Fibroblast of mammary gland (primary cell): ENCODE measurements around the gene CTSO.
A peak's percentile ranks its signal among the peaks of the same experiment; 100 is the strongest.
"Not testable (repeated sequence)": the region's sequence is repeated elsewhere in the genome, so short reads cannot be mapped to it uniquely, and the experiment has no call there.

Source experiments
- DNase-seq: peaks from one replicate; pipeline ENCODE4 v3.0.0-alpha.2; 2010; ENCODE audit warnings: low read depth
- H3K4me3 ChIP-seq: 2 replicates; pipeline ENCODE4 v1.5.1; 2011; ENCODE audit warnings: low read depth, mild to moderate bottlenecking, low read length, moderate library complexity; ENCODE audit not compliant: control insufficient read depth
- TF ChIP-seq, protein P1 (sequence below): conservative IDR thresholded peaks from 2 replicates; pipeline ENCODE4 v1.5.1; 2011; ENCODE audit warnings: low read depth, low read length, inconsistent platforms; ENCODE audit not compliant: control insufficient read depth, insufficient read depth

CTSO gene

GRCh38 chr4:155946486-155946885, 7.2 kb downstream of the CTSO start:
- DNase-seq: no peak
- H3K4me3 ChIP-seq: no peak overlapping the region
- TF ChIP-seq, protein P1, sequence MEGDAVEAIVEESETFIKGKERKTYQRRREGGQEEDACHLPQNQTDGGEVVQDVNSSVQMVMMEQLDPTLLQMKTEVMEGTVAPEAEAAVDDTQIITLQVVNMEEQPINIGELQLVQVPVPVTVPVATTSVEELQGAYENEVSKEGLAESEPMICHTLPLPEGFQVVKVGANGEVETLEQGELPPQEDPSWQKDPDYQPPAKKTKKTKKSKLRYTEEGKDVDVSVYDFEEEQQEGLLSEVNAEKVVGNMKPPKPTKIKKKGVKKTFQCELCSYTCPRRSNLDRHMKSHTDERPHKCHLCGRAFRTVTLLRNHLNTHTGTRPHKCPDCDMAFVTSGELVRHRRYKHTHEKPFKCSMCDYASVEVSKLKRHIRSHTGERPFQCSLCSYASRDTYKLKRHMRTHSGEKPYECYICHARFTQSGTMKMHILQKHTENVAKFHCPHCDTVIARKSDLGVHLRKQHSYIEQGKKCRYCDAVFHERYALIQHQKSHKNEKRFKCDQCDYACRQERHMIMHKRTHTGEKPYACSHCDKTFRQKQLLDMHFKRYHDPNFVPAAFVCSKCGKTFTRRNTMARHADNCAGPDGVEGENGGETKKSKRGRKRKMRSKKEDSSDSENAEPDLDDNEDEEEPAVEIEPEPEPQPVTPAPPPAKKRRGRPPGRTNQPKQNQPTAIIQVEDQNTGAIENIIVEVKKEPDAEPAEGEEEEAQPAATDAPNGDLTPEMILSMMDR: no peak

DNA sequence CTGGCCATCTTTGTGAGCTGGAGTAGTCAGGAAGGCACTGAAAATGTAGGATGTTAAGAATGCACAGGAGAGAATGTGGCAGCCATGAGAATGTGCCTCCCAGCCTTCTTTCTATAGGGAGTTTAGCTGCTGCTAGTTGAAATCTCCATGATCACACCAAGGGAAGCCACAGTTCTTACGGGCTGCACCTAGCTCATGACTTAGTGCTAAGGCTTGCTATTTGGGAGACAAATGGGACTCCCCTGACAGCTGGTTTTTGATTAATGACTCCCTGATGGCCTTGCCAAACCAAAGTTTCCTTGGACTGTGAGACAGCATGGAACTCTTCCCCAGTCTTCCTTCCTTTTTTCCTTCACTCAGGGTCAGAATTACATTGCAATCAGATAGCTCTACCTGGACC, 9.2 kb downstream of the CTSO start:
- TF ChIP-seq, protein P1: no peak
- no peak overlapping the region for H3K4me3 ChIP-seq
- DNase-seq: peak; percentile 20

GRCh38 chr4:155943605-155944291, 9.9 kb downstream of the CTSO start:
- TF ChIP-seq, protein P1: no peak
- no peak overlapping the region for H3K4me3 ChIP-seq

DNA sequence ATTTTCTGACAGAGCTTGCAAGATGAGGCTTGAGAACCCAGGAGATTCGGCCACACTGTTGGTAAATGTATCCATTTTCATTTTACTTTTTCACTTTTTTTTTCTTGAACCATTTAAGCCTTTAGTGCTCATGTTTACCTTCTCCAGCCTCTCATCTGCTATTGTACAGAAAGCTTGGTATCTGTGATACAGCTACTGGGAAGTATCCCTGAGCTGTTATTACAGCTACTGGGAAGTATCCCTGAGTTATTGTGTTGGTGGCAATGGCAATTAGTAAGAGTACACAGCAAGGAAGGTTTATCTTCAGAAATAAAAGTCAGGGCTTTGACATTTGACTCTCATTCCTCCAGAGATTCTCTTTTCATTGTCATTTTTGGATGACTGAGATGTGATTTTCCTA, 11.8 kb downstream of the CTSO start:
- TF ChIP-seq, protein P1: no peak
- no peak overlapping the region for H3K4me3 ChIP-seq
- no peak for DNase-seq

More at GRCh38 chr4:155943605-155944291, 9.9 kb downstream of the CTSO start:
- DNase-seq: no peak

GRCh38 chr4:155941085-155941790, 12.4 kb downstream of the CTSO start:
- DNase-seq: no peak
- H3K4me3 ChIP-seq: no peak overlapping the region
- TF ChIP-seq, protein P1: no peak

DNA sequence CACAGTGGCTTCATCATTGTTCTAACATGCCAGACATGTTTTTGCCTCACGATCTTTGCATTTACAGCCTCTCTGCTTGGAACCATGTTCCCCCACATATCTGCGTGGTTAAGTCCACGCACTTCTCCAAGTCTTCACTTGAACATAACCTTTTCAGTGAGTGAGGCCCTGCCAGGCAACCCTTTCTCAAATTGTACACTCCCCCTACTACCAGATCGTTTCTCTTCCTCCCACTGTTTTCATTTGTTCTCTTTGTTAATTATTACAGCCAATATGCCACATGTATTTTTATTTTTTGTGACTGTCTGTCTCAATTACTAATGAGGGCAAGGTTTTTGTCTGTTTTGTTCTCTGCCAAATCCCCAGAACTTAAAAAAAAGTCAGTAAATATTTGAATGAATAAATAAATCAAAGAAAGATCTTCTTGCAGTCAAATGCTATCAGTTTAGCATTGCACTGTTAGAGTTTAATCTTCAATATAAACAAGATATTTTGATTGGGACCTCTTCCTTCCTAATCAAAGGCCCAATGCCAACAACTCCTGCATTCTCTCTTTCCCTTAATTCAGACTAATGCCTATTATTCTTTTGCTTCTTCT, 18.2 kb downstream of the CTSO start:
- no peak for DNase-seq
- H3K4me3 ChIP-seq: no peak overlapping the region
- TF ChIP-seq, protein P1: no peak

GRCh38 chr4:155934634-155935033, 19.0 kb downstream of the CTSO start:
- not testable (repeated sequence) for DNase-seq, H3K4me3 ChIP-seq
